Left lung (tissue), 10 donors: ENCODE results near the gene ATP5F1D. TPM values are rescaled to one million over a fixed set of nuclear protein-coding genes. Genes with fewer than 3 reads are reported as not detected.
A peak's percentile ranks its signal among the peaks of the same experiment; 100 is the strongest.

Experiments used
- ATAC-seq: fragments of 200-7000 bp; cut with Tn5 transposase; one replicate; pipeline ENCODE4 v1.9.1; 2020; ENCODE audit warnings: moderate library complexity
- DNase-seq, 4 donors: peaks; one replicate each; pipeline ENCODE4 v3.0.0-alpha.2; 2013 to 2020
- H3K27ac ChIP-seq, 2 donors: fragments of 200-600 bp; sonication (generic) in 1 of 2; one replicate each; pipeline versions ENCODE4 v1.5.0 to v1.8.0; 2020 to 2021
- H3K27me3 ChIP-seq, 2 donors: fragments of 200-600 bp; sonication (generic) in 1 of 2; one replicate each; pipeline versions ENCODE4 v1.5.0 to v1.8.0; 2020 to 2021
- H3K36me3 ChIP-seq, 2 donors: fragments of 200-600 bp; sonication (generic) in 1 of 2; one replicate each; pipeline versions ENCODE4 v1.5.0 to v1.8.0; 2020 to 2021
- H3K4me1 ChIP-seq, 2 donors: fragments of 200-600 bp; one replicate each; pipeline ENCODE4 v1.8.0; 2021
- H3K4me3 ChIP-seq, 2 donors: fragments of 200-600 bp; sonication (generic) in 1 of 2; one replicate each; pipeline versions ENCODE4 v1.5.0 to v1.8.0; 2020 to 2021; ENCODE audit warnings: mild to moderate bottlenecking in 1 of 2
- H3K9me3 ChIP-seq, 2 donors: fragments of 200-600 bp; sonication (generic) in 1 of 2; one replicate each; pipeline versions ENCODE4 v1.5.0 to v1.8.0; 2020 to 2021
- CTCF ChIP-seq, 2 donors: fragments of 200-600 bp; sonication (generic) in 1 of 2; IDR thresholded peaks; one replicate each; pipeline versions ENCODE4 v1.5.0 to v1.8.0; 2021; ENCODE audit warnings: antibody characterized with exemption in 2 of 2
- intact Hi-C, 2 donors: fragments of 100-400 bp; cut with DNase I; formaldehyde crosslinking; loops; one replicate each; pipeline versions ENCODE4 v1.11.2 to v1.14.2; 2022
- polyA plus RNA-seq, 6 donors: library from polyadenylated mRNA; unstranded; fragments of 120-200 nt; gene quantifications; one replicate each; pipeline ENCODE4 v1.2.1, GENCODE V29; 2013; ENCODE audit not compliant: insufficient read length in 6 of 6
- total RNA-seq, 2 donors: library from RNA; stranded (reverse); fragmentation: NEBNext Ultra II Directional; extraction: Animal tissue kit (Norgen Biotek cat#: 25700); gene quantifications; one replicate each; pipeline ENCODE4 v1.2.1, GENCODE V29; 2021
- donor health status: DM: no; HTN: yes; CAD: no.
- donor health status: DM: no; HTN: no; CAD: no.

ATP5F1D gene
- total and polyA plus RNA-seq, 8 donors: 55.0 to 161 (median 83.7) TPM

GRCh38 chr19:1257475-1258162, 16.1 kb downstream of the ATP5F1D start:
- DNase-seq: peak in 1 of 4 donors; percentile 79
- Histone ChIP-seq H3K27me3 (no peaks in the 10 kb centered on the region), H3K9me3 (no peaks in the 10 kb centered on the region), H3K4me3 (peak overlapping the region in 1 of 2 donors; percentile 68), H3K36me3 (peaks cover 9 to 56% of the 10 kb centered on the region in 2 donors), H3K4me1 (peaks cover 57 to 94% of the 10 kb centered on the region in 2 donors), H3K27ac (peak overlapping the region; percentile 93 to 99)
- no peak for TF ChIP-seq CTCF (IDR thresholded peaks at IDR 0.05)
- intact Hi-C loops: no loop called here
- ATAC-seq: no peak

GRCh38 chr19:1258163-1258492, 16.6 kb downstream of the ATP5F1D start:
- Histone ChIP-seq H3K27me3 (no peaks in the 10 kb centered on the region), H3K36me3 (peaks cover 9 to 56% of the 10 kb centered on the region in 2 donors), H3K27ac (peak overlapping the region; percentile 93 to 99), H3K4me3 (peak overlapping the region in 1 of 2 donors; percentile 68), H3K4me1 (peaks cover 60 to 99% of the 10 kb centered on the region in 2 donors), H3K9me3 (no peaks in the 10 kb centered on the region)
- TF ChIP-seq CTCF (IDR thresholded peaks at IDR 0.05): no peak
- ATAC-seq: no peak
- intact Hi-C loops: no loop called here
- DNase-seq: no peak

- Histone ChIP-seq H3K9me3 (no peaks in the 10 kb centered on the region), H3K27ac (peak overlapping the region; percentile 93 to 99), H3K27me3 (no peaks in the 10 kb centered on the region), H3K36me3 (peaks cover 9 to 51% of the 10 kb centered on the region in 2 donors), H3K4me3 (peak overlapping the region in 1 of 2 donors; percentile 68), H3K4me1 (peaks cover 55 to 99% of the 10 kb centered on the region in 2 donors)
- DNase-seq (no peak), ATAC-seq (no peak)
- intact Hi-C loops: no loop called here
- TF ChIP-seq CTCF (IDR thresholded peaks at IDR 0.05): no peak
These were observed 17.2 kb downstream of the ATP5F1D start for GRCh38 chr19:1258707-1259205.

GRCh38 chr19:1259206-1259875, 17.8 kb downstream of the ATP5F1D start:
- Histone ChIP-seq H3K27me3 (no peaks in the 10 kb centered on the region), H3K4me3 (peak overlapping the region in 1 of 2 donors; percentile 68), H3K36me3 (peaks cover 9 to 45% of the 10 kb centered on the region in 2 donors), H3K27ac (peak overlapping the region; percentile 93 to 99), H3K4me1 (peaks cover 50 to 97% of the 10 kb centered on the region in 2 donors), H3K9me3 (no peaks in the 10 kb centered on the region)
- ATAC-seq: peak; percentile 4
- intact Hi-C loops: no loop called here
- TF ChIP-seq CTCF (IDR thresholded peaks at IDR 0.05): no peak
- DNase-seq: peak in 2 of 4 donors; percentile 82 to 92
